Esophagus muscularis mucosa (tissue), 4 donors: ENCODE measurements around the gene ACTL8. TPM values are rescaled to one million over a fixed set of nuclear protein-coding genes. Genes with fewer than 3 reads are reported as not detected.

Source experiments
- DNase-seq: peaks from one replicate; pipeline ENCODE4 v3.0.0-alpha.2; 2017; ENCODE audit errors: extremely low spot score
- H3K27ac ChIP-seq, 4 donors: fragments of 200-600 bp; sonication (generic); replicated peaks in 1 of 4; 1 replicate in 3 of 4; 2 replicates in 1 of 4; pipeline ENCODE4 v1.5.1; 2016 to 2019; ENCODE audit warnings: mild to moderate bottlenecking in 1 of 4
- H3K27me3 ChIP-seq, 4 donors: fragments of 200-600 bp; sonication (generic); one replicate each; pipeline versions ENCODE4 v1.5.1 to v1.6.0; 2016 to 2019
- H3K36me3 ChIP-seq, 4 donors: fragments of 200-600 bp; sonication (generic); one replicate each; pipeline ENCODE4 v1.5.1; 2016 to 2019
- H3K4me1 ChIP-seq, 4 donors: fragments of 200-600 bp; sonication (generic); one replicate each; pipeline ENCODE4 v1.5.1; 2016 to 2019
- H3K4me3 ChIP-seq, 4 donors: fragments of 200-600 bp; sonication (generic); 1 replicate in 2 of 4; 2 replicates in 2 of 4; pipeline ENCODE4 v1.5.1; 2016 to 2019; ENCODE audit warnings: mild to moderate bottlenecking in 4 of 4, moderate library complexity in 1 of 4
- H3K9me3 ChIP-seq, 4 donors: fragments of 200-600 bp; sonication (generic); 1 replicate in 3 of 4; 2 replicates in 1 of 4; pipeline ENCODE4 v1.5.1; 2016 to 2019
- EP300 ChIP-seq: sonication (generic); formaldehyde crosslinking; IDR thresholded peaks from one replicate; pipeline ENCODE4 v1.6.1; 2017; ENCODE audit warnings: antibody characterized with exemption
- POLR2A ChIP-seq: fragments of 450-650 bp; IDR thresholded peaks from one replicate; pipeline ENCODE4 v1.6.1; 2017; ENCODE audit warnings: antibody characterized with exemption, moderate library complexity, mild to moderate bottlenecking, low read depth
- POLR2AphosphoS5 ChIP-seq, 2 donors: sonication (generic); formaldehyde crosslinking; IDR thresholded peaks; one replicate each; pipeline ENCODE4 v1.6.1; 2017; ENCODE audit warnings: antibody characterized with exemption in 2 of 2
- WGBS: methylation state at CpG from one replicate; pipeline ENCODE4 v1.1.5; 2018; 5-methylcytosine and 5-hydroxymethylcytosine counted together
- intact Hi-C: fragments of 100-400 bp; cut with DNase I; formaldehyde crosslinking; loops from one replicate; pipeline ENCODE4 v1.15.1; 2023
- total RNA-seq, 4 donors: library from RNA; depleted of rRNA; stranded (reverse); fragments of >200 nt; gene quantifications; one replicate each; pipeline versions ENCODE4 v1.1.0 to v1.2.1, GENCODE V29; 2016
- TF ChIP-seq, protein P1 (sequence below), 3 experiments: fragments of 200-600 bp in 2 of 3; fragments of 450-650 bp in 1 of 3; sonication (generic) in 2 of 3; IDR thresholded peaks; one replicate each; pipeline ENCODE4 v1.5.1; 2017 to 2019; ENCODE audit warnings: antibody characterized with exemption in 3 of 3, mild to moderate bottlenecking in 2 of 3, moderate library complexity in 1 of 3

ACTL8 gene
- total RNA-seq, 4 donors from 2014 or later = not detected

DNA sequence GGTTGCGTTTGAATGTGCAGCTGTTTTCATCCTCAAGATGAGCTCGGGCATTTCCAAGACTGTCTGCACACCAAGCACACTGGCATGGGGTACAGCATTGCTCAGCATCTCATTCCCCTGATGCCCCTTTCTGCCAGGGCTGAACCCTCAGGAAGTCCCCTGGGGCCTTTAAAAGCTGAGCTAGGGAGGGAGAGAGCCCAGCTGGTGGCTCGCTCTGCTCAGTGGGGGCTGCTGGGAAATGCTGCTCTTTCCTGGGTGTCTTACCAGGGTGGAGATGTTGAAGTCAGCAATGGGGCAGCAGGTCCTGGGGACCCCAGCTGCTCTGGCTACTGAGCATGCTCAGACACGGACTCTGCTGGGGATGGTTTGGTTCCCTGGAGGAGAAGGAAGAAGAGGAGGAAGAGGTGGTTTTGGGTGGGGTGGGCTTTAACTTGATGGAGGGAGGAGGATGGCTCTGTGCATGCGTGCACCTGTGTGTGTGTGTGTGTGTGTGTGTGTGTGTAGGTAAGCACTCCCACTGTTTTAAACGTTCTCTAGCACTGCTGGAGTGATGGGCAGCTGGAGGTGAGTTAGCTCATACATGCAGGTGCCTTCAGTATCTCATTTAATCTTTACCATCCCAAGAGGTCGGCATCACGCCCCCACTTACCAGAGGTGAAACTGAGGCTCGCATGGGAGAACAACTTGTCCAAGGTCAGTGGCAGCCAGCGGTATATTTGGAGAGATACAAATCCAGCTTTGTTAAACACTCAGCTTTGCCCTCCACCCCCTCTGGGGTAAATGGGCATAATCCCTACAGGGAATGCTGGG is 40.9 kb downstream of the ACTL8 start:
- H3K4me3 ChIP-seq = no peak overlapping the region
- WGBS = 70% methylated on average over 10 of the region's 10 CpGs
- DNase-seq = no peak
- H3K9me3 ChIP-seq = no peaks in the 10 kb centered on the region
- no peak for TF ChIP-seq POLR2A
- no peak for TF ChIP-seq EP300
- no peak for TF ChIP-seq POLR2AphosphoS5 (IDR thresholded peaks at IDR 0.05)
- TF ChIP-seq, protein P1, sequence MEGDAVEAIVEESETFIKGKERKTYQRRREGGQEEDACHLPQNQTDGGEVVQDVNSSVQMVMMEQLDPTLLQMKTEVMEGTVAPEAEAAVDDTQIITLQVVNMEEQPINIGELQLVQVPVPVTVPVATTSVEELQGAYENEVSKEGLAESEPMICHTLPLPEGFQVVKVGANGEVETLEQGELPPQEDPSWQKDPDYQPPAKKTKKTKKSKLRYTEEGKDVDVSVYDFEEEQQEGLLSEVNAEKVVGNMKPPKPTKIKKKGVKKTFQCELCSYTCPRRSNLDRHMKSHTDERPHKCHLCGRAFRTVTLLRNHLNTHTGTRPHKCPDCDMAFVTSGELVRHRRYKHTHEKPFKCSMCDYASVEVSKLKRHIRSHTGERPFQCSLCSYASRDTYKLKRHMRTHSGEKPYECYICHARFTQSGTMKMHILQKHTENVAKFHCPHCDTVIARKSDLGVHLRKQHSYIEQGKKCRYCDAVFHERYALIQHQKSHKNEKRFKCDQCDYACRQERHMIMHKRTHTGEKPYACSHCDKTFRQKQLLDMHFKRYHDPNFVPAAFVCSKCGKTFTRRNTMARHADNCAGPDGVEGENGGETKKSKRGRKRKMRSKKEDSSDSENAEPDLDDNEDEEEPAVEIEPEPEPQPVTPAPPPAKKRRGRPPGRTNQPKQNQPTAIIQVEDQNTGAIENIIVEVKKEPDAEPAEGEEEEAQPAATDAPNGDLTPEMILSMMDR (IDR thresholded peaks at IDR 0.05) = no peak
- no peak overlapping the region for H3K27ac ChIP-seq
- H3K27me3 ChIP-seq = peaks cover 0 to 54% (median 0%) of the 10 kb centered on the region in 4 donors
- intact Hi-C loops = no loop called here
- H3K4me1 ChIP-seq = no peaks in the 10 kb centered on the region
- no peaks in the 10 kb centered on the region for H3K36me3 ChIP-seq

DNA sequence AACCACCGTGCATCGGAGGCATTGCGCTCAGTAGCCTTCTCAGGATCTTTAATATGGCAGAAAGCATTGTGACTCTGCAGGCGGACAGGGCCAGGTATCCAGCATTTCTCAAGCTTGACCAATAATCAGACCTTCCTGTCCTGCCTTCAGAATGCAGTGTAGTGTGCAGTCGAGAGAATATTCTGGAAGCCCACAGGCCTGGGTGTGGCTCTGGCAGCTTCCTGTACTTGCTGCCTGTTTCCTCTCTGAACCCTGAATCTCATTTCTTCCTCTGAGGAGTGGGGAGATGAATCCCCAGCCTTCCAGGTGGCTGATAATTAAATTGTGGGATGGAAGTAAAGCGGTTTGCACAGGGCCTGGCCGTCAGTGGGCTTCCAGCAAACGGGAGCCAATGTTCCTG is 42.3 kb downstream of the ACTL8 start:
- H3K4me3 ChIP-seq = no peak overlapping the region
- no peaks in the 10 kb centered on the region for H3K9me3 ChIP-seq
- no peaks in the 10 kb centered on the region for H3K36me3 ChIP-seq
- peaks cover 0 to 48% (median 0%) of the 10 kb centered on the region in 4 donors for H3K27me3 ChIP-seq
- no peak for DNase-seq
- H3K4me1 ChIP-seq = no peaks in the 10 kb centered on the region
- intact Hi-C loops = no loop called here
- H3K27ac ChIP-seq = no peak overlapping the region
- TF ChIP-seq, protein P1 (IDR thresholded peaks at IDR 0.05) = no peak
- no peak for TF ChIP-seq EP300
- 83% methylated on average over 8 of the region's 8 CpGs for WGBS

DNA sequence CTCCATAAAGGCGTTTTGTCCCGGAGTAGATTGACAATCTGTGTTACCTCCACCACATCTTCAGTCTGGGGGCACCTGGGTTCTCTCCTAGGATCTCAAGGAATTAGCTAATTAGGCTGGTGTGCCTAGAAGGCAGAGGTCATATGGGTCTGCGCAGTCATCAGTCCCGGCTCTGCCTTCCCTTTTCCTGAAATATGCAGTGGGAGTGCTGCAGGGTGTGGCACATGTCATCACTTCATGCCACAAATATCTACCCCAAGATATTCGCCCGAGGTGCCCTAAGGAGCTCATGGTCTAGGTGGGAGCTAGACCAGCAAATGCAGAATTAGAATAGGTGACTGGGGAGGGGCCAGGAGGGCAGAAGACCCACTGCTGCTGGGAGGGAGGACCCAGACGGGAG is 42.9 kb downstream of the ACTL8 start:
- no peak for TF ChIP-seq EP300
- TF ChIP-seq POLR2AphosphoS5 (IDR thresholded peaks at IDR 0.05) = no peak
- TF ChIP-seq, protein P1 (IDR thresholded peaks at IDR 0.05) = no peak
- TF ChIP-seq POLR2A = no peak
- Histone ChIP-seq H3K4me3 (no peak overlapping the region), H3K4me1 (no peaks in the 10 kb centered on the region), H3K9me3 (no peaks in the 10 kb centered on the region), H3K27me3 (peaks cover 0 to 48% (median 0%) of the 10 kb centered on the region in 4 donors), H3K27ac (no peak overlapping the region), H3K36me3 (no peaks in the 10 kb centered on the region)
- 76% methylated on average over 7 of the region's 7 CpGs for WGBS
- no peak for DNase-seq
- intact Hi-C loops = no loop called here

DNA sequence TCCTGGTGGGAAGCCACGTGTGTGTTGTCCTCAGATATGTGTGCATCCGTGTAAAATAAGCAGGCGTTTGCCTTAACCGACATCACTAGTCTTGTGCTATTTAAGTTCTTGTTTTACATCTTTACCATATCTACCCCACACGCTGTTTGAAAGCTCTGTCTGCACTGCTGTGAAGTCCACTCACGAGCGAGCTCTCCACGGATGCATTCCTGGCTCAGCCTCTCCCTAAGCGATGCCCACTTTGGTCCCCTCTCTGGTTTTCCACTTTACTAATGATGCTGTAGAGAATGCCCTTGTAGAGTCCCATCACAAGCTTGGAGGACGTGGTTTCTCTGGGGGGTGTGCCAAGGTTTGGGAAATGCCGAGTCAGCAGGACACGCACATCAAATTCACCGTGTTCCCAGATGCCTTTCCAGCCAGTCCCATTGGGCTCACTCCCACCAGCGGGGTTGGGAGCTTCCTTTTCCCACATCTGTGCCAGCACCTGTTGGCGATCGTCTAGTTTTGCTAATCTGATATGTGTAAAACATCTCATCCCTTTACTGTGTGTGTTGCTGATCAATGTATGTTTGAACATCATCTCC is 43.8 kb downstream of the ACTL8 start:
- Histone ChIP-seq H3K36me3 (no peaks in the 10 kb centered on the region), H3K9me3 (no peaks in the 10 kb centered on the region), H3K4me3 (no peak overlapping the region), H3K27me3 (peaks cover 0 to 55% (median 0%) of the 10 kb centered on the region in 4 donors), H3K27ac (no peak overlapping the region), H3K4me1 (no peaks in the 10 kb centered on the region)
- 75% methylated on average over 16 of the region's 16 CpGs for WGBS
- no peak for TF ChIP-seq POLR2AphosphoS5 (IDR thresholded peaks at IDR 0.05)
- TF ChIP-seq POLR2A = no peak
- no peak for TF ChIP-seq EP300
- TF ChIP-seq, protein P1 (IDR thresholded peaks at IDR 0.05) = no peak
- DNase-seq = no peak
- intact Hi-C loops = no loop called here
